Body of pancreas (tissue), 4 donors: ENCODE measurements around the gene SPRY4. TPM values are rescaled to one million over a fixed set of nuclear protein-coding genes. Genes with fewer than 3 reads are reported as not detected.

Experiments used
- ATAC-seq: fragments of 150-250 bp; one replicate; pipeline ENCODE4 v1.9.1; 2016
- DNase-seq, 4 donors: peaks; one replicate each; pipeline ENCODE4 v3.0.0-alpha.2; 2019
- H3K27ac ChIP-seq, 4 donors: fragments of 200-600 bp; sonication (generic); 1 replicate in 3 of 4; 2 replicates in 1 of 4; pipeline versions ENCODE4 v1.5.1 to v1.6.1; 2016 to 2019; ENCODE audit warnings: mild to moderate bottlenecking in 1 of 4, mixed read lengths in 1 of 4, moderate library complexity in 1 of 4
- H3K27me3 ChIP-seq, 2 donors: fragments of 200-600 bp; sonication (generic); one replicate each; pipeline ENCODE4 v1.6.0; 2016; ENCODE audit warnings: mild to moderate bottlenecking in 1 of 2
- H3K36me3 ChIP-seq, 2 donors: fragments of 200-600 bp; sonication (generic); replicated peaks in 1 of 2; 2 replicates each; pipeline ENCODE4 v1.5.1; 2016; ENCODE audit warnings: low read depth in 2 of 2; ENCODE audit not compliant: insufficient read depth in 1 of 2
- H3K4me1 ChIP-seq: fragments of 200-600 bp; sonication (generic); one replicate; pipeline ENCODE4 v1.6.0; 2016
- H3K4me3 ChIP-seq, 2 donors: fragments of 200-600 bp; sonication (generic); 1 replicate in 1 of 2; 2 replicates in 1 of 2; pipeline ENCODE4 v1.5.1; 2016 to 2019
- H3K9me3 ChIP-seq, 3 donors: fragments of 200-600 bp; sonication (generic); 1 replicate in 2 of 3; 2 replicates in 1 of 3; pipeline ENCODE4 v1.5.1; 2016
- CTCF ChIP-seq, 7 experiments: fragments of 450-650 bp in 4 of 7; fragments of 200-600 bp in 3 of 7; sonication (generic) in 3 of 7; IDR thresholded peaks; one replicate each; pipeline ENCODE4 v1.5.1; 2016 to 2019; ENCODE audit warnings: antibody characterized with exemption in 7 of 7
- POLR2A ChIP-seq, 3 donors: fragments of 450-650 bp; IDR thresholded peaks; one replicate each; pipeline ENCODE4 v1.6.1; 2016; ENCODE audit warnings: antibody characterized with exemption in 3 of 3, mild to moderate bottlenecking in 2 of 3
- whole genome bisulfite sequencing, 2 donors: methylation state at CpG; one replicate each; pipeline ENCODE4 v1.1.5; 2017; 5-methylcytosine and 5-hydroxymethylcytosine counted together
- intact Hi-C: fragments of 100-400 bp; cut with DNase I; formaldehyde crosslinking; loops from one replicate; pipeline ENCODE4 v1.15.1; 2023
- total RNA-seq, 2 donors: library from RNA; depleted of rRNA; stranded (reverse); fragments of >200 nt; gene quantifications; one replicate each; pipeline ENCODE4 v1.1.0, GENCODE V29; 2016

SPRY4 gene
- total RNA-seq, 2 donors from 2014 or later, result 6.7 to 18.5 TPM

GRCh38 chr5:142317753-142318152 is 7.1 kb downstream of the SPRY4 start:
- H3K36me3 ChIP-seq, result no peaks in the 10 kb centered on the region
- no peak for DNase-seq
- TF ChIP-seq CTCF (IDR thresholded peaks at IDR 0.05) (no peak), POLR2A (IDR thresholded peaks at IDR 0.05) (no peak)
- H3K4me3 ChIP-seq, result no peak overlapping the region
- no peak for ATAC-seq
- H3K27me3 ChIP-seq, result no peaks in the 10 kb centered on the region
- WGBS, 2 donors, result 46 to 80% methylated on average over 5 of the region's 5 CpGs
- H3K4me1 ChIP-seq, result no peaks in the 10 kb centered on the region
- intact Hi-C loops, result no loop called here
- H3K27ac ChIP-seq, result peak overlapping the region in 1 of 4 donors; percentile 12
- no peaks in the 10 kb centered on the region for H3K9me3 ChIP-seq

- no peaks in the 10 kb centered on the region for H3K9me3 ChIP-seq
- no peak overlapping the region for H3K4me3 ChIP-seq
- H3K36me3 ChIP-seq, result no peaks in the 10 kb centered on the region
- ATAC-seq, result no peak
- no peaks in the 10 kb centered on the region for H3K4me1 ChIP-seq
- 66 to 78% methylated on average over 3 to 5 of the region's 5 CpGs for WGBS, 2 donors
- DNase-seq, result no peak
- no peaks in the 10 kb centered on the region for H3K27me3 ChIP-seq
- peak overlapping the region in 1 of 4 donors; percentile 12 for H3K27ac ChIP-seq
- TF ChIP-seq POLR2A (IDR thresholded peaks at IDR 0.05) (no peak), CTCF (IDR thresholded peaks at IDR 0.05) (no peak)
- intact Hi-C loops, result no loop called here
These were observed 7.6 kb downstream of the SPRY4 start for GRCh38 chr5:142317173-142317572.

DNA sequence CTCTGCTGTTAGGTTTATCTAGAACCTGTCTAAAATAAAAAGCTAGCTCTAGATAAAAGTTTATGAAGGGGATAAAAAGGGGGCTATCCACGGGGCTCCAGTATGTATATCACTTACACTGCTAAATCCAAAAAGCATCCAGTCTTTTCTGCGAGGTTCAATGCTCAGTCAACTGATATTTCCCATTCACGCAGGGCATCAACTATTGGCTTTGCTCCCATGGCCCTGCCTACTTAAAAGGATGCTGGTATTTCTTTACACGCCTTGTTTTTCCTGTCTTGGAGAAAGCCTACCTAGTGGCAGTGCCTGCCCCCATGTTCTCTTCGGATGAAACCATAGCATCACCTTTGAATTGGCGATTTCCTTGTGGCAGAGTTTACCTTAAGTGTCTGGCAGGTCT is 8.1 kb downstream of the SPRY4 start:
- intact Hi-C loops, result no loop called here
- no peaks in the 10 kb centered on the region for H3K27me3 ChIP-seq
- H3K27ac ChIP-seq, result no peak overlapping the region
- H3K36me3 ChIP-seq, result no peaks in the 10 kb centered on the region
- no peaks in the 10 kb centered on the region for H3K4me1 ChIP-seq
- no peaks in the 10 kb centered on the region for H3K9me3 ChIP-seq
- no peak overlapping the region for H3K4me3 ChIP-seq
- ATAC-seq (no peak), DNase-seq (no peak)
- WGBS, 2 donors, result 64 to 67% methylated on average over 6 of the region's 6 CpGs
- TF ChIP-seq CTCF (IDR thresholded peaks at IDR 0.05), result no peak
- TF ChIP-seq POLR2A (IDR thresholded peaks at IDR 0.05), result no peak

GRCh38 chr5:142316051-142316450 is 8.8 kb downstream of the SPRY4 start:
- no peak for TF ChIP-seq POLR2A (IDR thresholded peaks at IDR 0.05)
- no peak for TF ChIP-seq CTCF (IDR thresholded peaks at IDR 0.05)
- Histone ChIP-seq H3K27me3 (no peaks in the 10 kb centered on the region), H3K9me3 (no peaks in the 10 kb centered on the region), H3K4me3 (no peak overlapping the region), H3K27ac (no peak overlapping the region), H3K4me1 (no peaks in the 10 kb centered on the region), H3K36me3 (no peaks in the 10 kb centered on the region)
- intact Hi-C loops, result no loop called here
- ATAC-seq (no peak), DNase-seq (peak in 1 of 4 donors; percentile 7)
- 28 to 39% methylated on average over 4 of the region's 4 CpGs for WGBS, 2 donors

- no peaks in the 10 kb centered on the region for H3K9me3 ChIP-seq
- intact Hi-C loops, result no loop called here
- no peak overlapping the region for H3K4me3 ChIP-seq
- no peak for TF ChIP-seq CTCF (IDR thresholded peaks at IDR 0.05)
- no peak for TF ChIP-seq POLR2A (IDR thresholded peaks at IDR 0.05)
- DNase-seq (no peak), ATAC-seq (no peak)
- H3K4me1 ChIP-seq, result no peaks in the 10 kb centered on the region
- no peaks in the 10 kb centered on the region for H3K27me3 ChIP-seq
- WGBS, 2 donors, result 82 to 84% methylated on average over 5 to 6 of the region's 6 CpGs
- no peaks in the 10 kb centered on the region for H3K36me3 ChIP-seq
- no peak overlapping the region for H3K27ac ChIP-seq
These were observed 9.5 kb downstream of the SPRY4 start for GRCh38 chr5:142315096-142315900.
